Panc1 (cell line): Measurements from ENCODE around the gene PLEKHN1.

Experiments used
- POLR2AphosphoS5 ChIP-seq: IDR thresholded peaks from 2 replicates; pipeline ENCODE4 v1.6.1; 2012; ENCODE audit warnings: mild to moderate bottlenecking, low read depth, low read length, moderate library complexity
- SIN3A ChIP-seq: IDR thresholded peaks from 2 replicates; pipeline ENCODE4 v1.6.1; 2012; ENCODE audit warnings: low read depth, mild to moderate bottlenecking, low read length, moderate library complexity, borderline replicate concordance; ENCODE audit not compliant: insufficient read depth
- TF ChIP-seq, protein P1 (sequence below): fragments of 450-650 bp; IDR thresholded peaks from 2 replicates; pipeline ENCODE4 v1.5.1; 2017; ENCODE audit warnings: mild to moderate bottlenecking

DNA sequence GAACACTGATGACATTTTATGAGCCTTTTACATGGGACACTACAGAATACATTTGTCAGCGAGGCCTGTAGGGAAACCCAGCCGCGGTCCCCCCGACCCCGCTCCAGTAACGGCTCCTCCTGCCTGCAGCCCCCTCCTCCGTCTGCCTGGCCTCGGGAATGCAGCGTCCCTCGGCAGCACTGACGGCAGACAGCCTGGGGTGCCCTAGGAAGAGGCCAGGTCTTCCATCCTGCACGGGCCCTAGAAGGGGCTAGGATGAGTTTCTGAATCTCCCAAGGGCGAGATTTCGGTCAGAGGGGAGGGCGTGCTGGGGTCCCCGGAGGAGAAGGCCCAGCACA is 34.1 kb upstream of the PLEKHN1 start:
- TF ChIP-seq POLR2AphosphoS5, result no peak
- TF ChIP-seq, protein P1, sequence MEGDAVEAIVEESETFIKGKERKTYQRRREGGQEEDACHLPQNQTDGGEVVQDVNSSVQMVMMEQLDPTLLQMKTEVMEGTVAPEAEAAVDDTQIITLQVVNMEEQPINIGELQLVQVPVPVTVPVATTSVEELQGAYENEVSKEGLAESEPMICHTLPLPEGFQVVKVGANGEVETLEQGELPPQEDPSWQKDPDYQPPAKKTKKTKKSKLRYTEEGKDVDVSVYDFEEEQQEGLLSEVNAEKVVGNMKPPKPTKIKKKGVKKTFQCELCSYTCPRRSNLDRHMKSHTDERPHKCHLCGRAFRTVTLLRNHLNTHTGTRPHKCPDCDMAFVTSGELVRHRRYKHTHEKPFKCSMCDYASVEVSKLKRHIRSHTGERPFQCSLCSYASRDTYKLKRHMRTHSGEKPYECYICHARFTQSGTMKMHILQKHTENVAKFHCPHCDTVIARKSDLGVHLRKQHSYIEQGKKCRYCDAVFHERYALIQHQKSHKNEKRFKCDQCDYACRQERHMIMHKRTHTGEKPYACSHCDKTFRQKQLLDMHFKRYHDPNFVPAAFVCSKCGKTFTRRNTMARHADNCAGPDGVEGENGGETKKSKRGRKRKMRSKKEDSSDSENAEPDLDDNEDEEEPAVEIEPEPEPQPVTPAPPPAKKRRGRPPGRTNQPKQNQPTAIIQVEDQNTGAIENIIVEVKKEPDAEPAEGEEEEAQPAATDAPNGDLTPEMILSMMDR, result no peak
- TF ChIP-seq SIN3A, result no peak
